Keratinocyte (primary cell): ENCODE results near the gene PIK3IP1. TPM values are rescaled to one million over a fixed set of nuclear protein-coding genes. Genes with fewer than 3 reads are reported as not detected.

Experiments
- DNase-seq: peaks from one replicate; pipeline ENCODE4 v3.0.0-alpha.2; 2011; ENCODE audit warnings: low read depth, missing footprints, low spot score
- FAIRE-seq: peaks from 2 replicates; lab custom pipeline; 2011; peaks lifted over from hg19 to GRCh38; lab: Jason Lieb, UNC
- H2AFZ ChIP-seq: 2 replicates; pipeline ENCODE4 v1.6.0; 2012; ENCODE audit warnings: low read length, control low read depth, inconsistent platforms; ENCODE audit not compliant: control insufficient read depth
- H3K27ac ChIP-seq: 2 replicates; pipeline ENCODE4 v1.5.1; 2011; ENCODE audit warnings: low read length; ENCODE audit not compliant: control insufficient read depth, insufficient read depth
- H3K27me3 ChIP-seq: 3 replicates; pipeline ENCODE4 v1.6.0; 2011; ENCODE audit warnings: low read length; ENCODE audit not compliant: control insufficient read depth, insufficient read depth; ENCODE audit errors: extremely low read depth
- H3K36me3 ChIP-seq, 2 experiments: 2 replicates in 1 of 2; 3 replicates in 1 of 2; pipeline ENCODE4 v1.5.1; 2011; ENCODE audit warnings: low read length in 2 of 2, mild to moderate bottlenecking in 1 of 2; ENCODE audit not compliant: control insufficient read depth in 2 of 2, insufficient read depth in 2 of 2; ENCODE audit errors: extremely low read depth in 1 of 2
- H3K4me1 ChIP-seq: 3 replicates; pipeline ENCODE4 v1.5.1; 2011; ENCODE audit warnings: low read length; ENCODE audit not compliant: control insufficient read depth, insufficient read depth; ENCODE audit errors: extremely low read depth
- H3K4me2 ChIP-seq: 3 replicates; pipeline ENCODE4 v1.6.0; 2011; ENCODE audit warnings: low read depth, low read length; ENCODE audit not compliant: control insufficient read depth, insufficient read depth; ENCODE audit errors: extremely low read depth
- H3K4me3 ChIP-seq, 3 experiments: fragments of 200-600 bp in 1 of 3; sonication (generic) in 1 of 3; 2 replicates in 2 of 3; 3 replicates in 1 of 3; pipeline ENCODE4 v1.5.1; 2011 to 2016; ENCODE audit warnings: low read length in 3 of 3, mild to moderate bottlenecking in 3 of 3, control low read depth in 2 of 3, inconsistent platforms in 1 of 3, low read depth in 1 of 3, mixed read lengths in 1 of 3, mixed run types in 1 of 3, moderate library complexity in 1 of 3; ENCODE audit not compliant: control insufficient read depth in 2 of 3, insufficient read depth in 2 of 3; ENCODE audit errors: extremely low read depth in 1 of 3
- H3K79me2 ChIP-seq: 2 replicates; pipeline ENCODE4 v1.6.0; 2012; ENCODE audit warnings: low read length; ENCODE audit not compliant: control insufficient read depth, insufficient read depth
- H3K9ac ChIP-seq: 3 replicates; pipeline ENCODE4 v1.6.0; 2011; ENCODE audit warnings: low read length; ENCODE audit not compliant: control insufficient read depth, insufficient read depth; ENCODE audit errors: extremely low read depth
- H3K9me1 ChIP-seq: 3 replicates; pipeline ENCODE4 v1.6.0; 2011; ENCODE audit warnings: low read length; ENCODE audit not compliant: control insufficient read depth, insufficient read depth; ENCODE audit errors: extremely low read depth
- H3K9me3 ChIP-seq: 2 replicates; pipeline ENCODE4 v1.5.1; 2012; ENCODE audit warnings: low read depth, low read length; ENCODE audit not compliant: control insufficient read depth
- H4K20me1 ChIP-seq: 3 replicates; pipeline ENCODE4 v1.6.0; 2011; ENCODE audit warnings: low read length; ENCODE audit not compliant: control insufficient read depth, insufficient read depth; ENCODE audit errors: extremely low read depth
- CTCF ChIP-seq, 3 experiments: IDR thresholded peaks in 1 of 3; conservative IDR thresholded peaks in 1 of 3; optimal IDR thresholded peaks in 1 of 3; 2 replicates in 2 of 3; 3 replicates in 1 of 3; pipeline versions ENCODE3 to v1.5.1; 2011; ENCODE audit warnings: low read length in 3 of 3, mild to moderate bottlenecking in 3 of 3, moderate library complexity in 2 of 3, control low read depth in 1 of 3, inconsistent platforms in 1 of 3; ENCODE audit not compliant: insufficient read depth in 2 of 3; ENCODE audit errors: extremely low read depth in 1 of 3
- EZH2 ChIP-seq: IDR thresholded peaks from one replicate; pipeline ENCODE4 v1.6.1; 2012; ENCODE audit warnings: inconsistent platforms, mild to moderate bottlenecking, low read length, moderate library complexity
- dilution Hi-C: fragments of 300-500 bp; cut with MboI; formaldehyde crosslinking; loops from one replicate; pipeline ENCODE4 v1.7.0; 2020; ENCODE audit warnings: low sequenced_read_pairs; ENCODE audit not compliant: extremely low pct_ligation_motif_present
- polyA plus RNA-seq, 5 experiments: library from polyadenylated mRNA; depleted of rRNA in 3 of 5; stranded (reverse) in 3 of 5; stranded (forward) in 1 of 5; unstranded in 1 of 5; fragments of >200 nt; gene quantifications; 1 replicate in 1 of 5; 2 replicates in 3 of 5; 3 replicates in 1 of 5; pipeline versions ENCODE4 v1.2.1 to v1.2.3, GENCODE V29; 2011 to 2012; ENCODE audit warnings: missing spikeins in 2 of 5, low read depth in 1 of 5, low replicate concordance in 1 of 5

PIK3IP1 gene
- polyA plus RNA-seq, 1 donor (not counting 4 experiments of a cell fraction or from before 2014, with no cell fraction given), result 13.3 TPM

DNA sequence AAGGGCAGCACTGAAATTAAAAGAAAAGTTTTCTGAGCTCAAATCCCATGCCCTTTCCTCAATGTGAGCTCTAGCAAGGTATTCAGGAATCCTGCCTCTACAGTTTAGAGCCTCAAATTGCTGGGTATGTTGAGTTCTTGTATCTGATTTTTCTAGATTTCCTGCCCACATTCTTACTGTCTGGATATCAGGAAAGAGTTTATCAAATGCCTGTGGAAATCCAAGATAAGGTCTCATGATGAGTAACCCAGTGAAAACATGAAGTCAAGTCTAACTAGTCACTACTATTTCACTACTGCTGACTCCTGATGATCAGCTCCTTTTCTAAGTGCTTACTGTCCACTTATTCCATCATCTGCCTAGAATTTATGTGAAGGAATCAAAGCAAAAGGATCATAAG is 50.4 kb downstream of the PIK3IP1 start:
- Histone ChIP-seq H3K36me3 (peaks cover 0 to 3% of the 10 kb centered on the region in 2 experiments), H3K4me3 (no peak overlapping the region), H3K9ac (no peak overlapping the region), H3K79me2 (peaks cover 3% of the 10 kb centered on the region), H3K9me1 (no peaks in the 10 kb centered on the region), H4K20me1 (no peaks in the 10 kb centered on the region), H3K4me2 (no peak overlapping the region), H2AFZ (no peak overlapping the region), H3K4me1 (peaks cover 35% of the 10 kb centered on the region), H3K27ac (no peak overlapping the region), H3K27me3 (no peaks in the 10 kb centered on the region), H3K9me3 (no peaks in the 10 kb centered on the region)
- FAIRE-seq, result no peak
- TF ChIP-seq EZH2, result no peak
- TF ChIP-seq CTCF (optimal IDR thresholded peaks at IDR 0.05 in 1 of 3, IDR thresholded peaks at IDR 0.05 in 1 of 3, conservative IDR thresholded peaks at IDR 0.05 in 1 of 3; ENCODE audit: extremely low read depth in 1 of 3, insufficient read depth in 2 of 3, low read length in 3 of 3), result peak in 1 of 3 experiments; percentile 20
- DNase-seq, result no peak
- dilution Hi-C loops, result no loop called here

DNA sequence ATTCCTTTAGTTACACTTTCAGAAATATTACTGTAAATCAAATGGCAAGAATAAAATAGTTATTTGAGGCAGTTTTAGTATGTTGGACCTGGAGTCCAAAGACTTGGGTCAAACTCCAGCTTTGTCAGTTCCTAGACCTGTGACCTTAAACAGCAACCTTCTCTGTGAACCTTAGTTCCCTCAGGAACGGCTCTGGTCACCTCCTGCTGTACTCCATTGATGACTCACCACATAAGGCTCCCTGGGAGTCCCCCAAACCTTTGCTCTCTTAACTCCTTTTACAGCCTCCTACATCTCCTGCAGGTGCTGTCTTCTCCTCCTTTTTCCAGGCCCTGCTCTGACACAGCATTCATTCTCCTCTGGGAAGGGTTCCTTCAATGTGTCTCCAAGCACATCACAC is 51.1 kb downstream of the PIK3IP1 start:
- H3K27ac ChIP-seq, result no peak overlapping the region
- H3K9me3 ChIP-seq, result no peaks in the 10 kb centered on the region
- peaks cover 0 to 3% of the 10 kb centered on the region in 2 experiments for H3K36me3 ChIP-seq
- H3K9ac ChIP-seq, result no peak overlapping the region
- dilution Hi-C loops, result no loop called here
- H3K4me2 ChIP-seq, result no peak overlapping the region
- no peaks in the 10 kb centered on the region for H4K20me1 ChIP-seq
- H3K27me3 ChIP-seq, result no peaks in the 10 kb centered on the region
- H3K4me1 ChIP-seq, result peaks cover 35% of the 10 kb centered on the region
- TF ChIP-seq CTCF (optimal IDR thresholded peaks at IDR 0.05 in 1 of 3, IDR thresholded peaks at IDR 0.05 in 1 of 3, conservative IDR thresholded peaks at IDR 0.05 in 1 of 3; ENCODE audit: extremely low read depth in 1 of 3, insufficient read depth in 2 of 3, low read length in 3 of 3) (no peak), EZH2 (no peak)
- H3K79me2 ChIP-seq, result peaks cover 3% of the 10 kb centered on the region
- DNase-seq (no peak), FAIRE-seq (no peak)
- H2AFZ ChIP-seq, result no peak overlapping the region
- no peak overlapping the region for H3K4me3 ChIP-seq
- no peaks in the 10 kb centered on the region for H3K9me1 ChIP-seq
